Articular chondrocyte of knee joint (primary cell): ENCODE data around the gene VWCE. TPM values are rescaled to one million over a fixed set of nuclear protein-coding genes. Genes with fewer than 3 reads are reported as not detected.

Experiments used
- total RNA-seq: library from RNA; depleted of rRNA; stranded (reverse); fragments of >200 nt; gene quantifications from 2 replicates; pipeline ENCODE4 v1.2.3, GENCODE V29; 2012

The VWCE gene
- 0.86 and 1.3 TPM in 2 replicates for total RNA-seq

GRCh38 chr11:61294717-61295595 is at the start of gene VWCE:
Gene VWCE, minus strand, starts transcription at chr11:61295316. Its CDS starts 279 bp downstream, at chr11:61295037.

DNA sequence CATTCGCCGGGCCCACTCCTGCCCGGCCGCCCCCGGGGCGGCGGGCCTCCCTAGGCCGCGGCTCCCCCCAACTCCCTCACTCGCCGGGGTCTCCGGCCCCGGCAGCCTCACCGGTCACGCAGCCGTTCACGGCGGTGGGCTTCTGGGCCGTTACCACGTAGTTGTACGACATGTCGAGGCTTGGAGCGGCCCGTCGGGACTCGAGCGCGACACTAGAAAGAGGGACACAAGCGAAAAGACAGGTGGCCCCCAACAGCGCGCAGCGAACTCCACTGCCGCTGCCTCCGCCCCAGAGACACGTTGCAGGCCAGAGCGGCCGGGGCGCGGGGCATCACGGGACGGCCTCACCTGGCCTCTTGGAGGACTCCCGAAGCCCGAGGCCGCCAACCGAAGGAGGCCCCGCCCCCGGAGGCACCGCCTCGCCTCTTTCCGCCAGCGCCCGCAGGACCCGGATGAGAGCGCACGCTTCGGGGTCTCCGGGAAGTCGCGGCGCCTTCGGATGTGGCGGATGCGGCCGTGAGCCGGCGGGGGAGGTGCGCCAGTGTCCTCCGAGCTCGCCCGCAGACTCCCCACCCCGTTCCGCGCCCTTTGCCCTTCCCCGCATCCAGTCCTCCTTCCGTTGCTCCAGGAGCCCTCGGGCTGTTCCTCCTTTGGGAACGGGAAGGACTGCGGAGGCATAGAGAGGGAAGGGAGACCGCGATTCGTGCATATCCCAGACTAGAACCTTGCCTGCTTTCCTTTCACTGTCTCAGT is 37.9 kb upstream of the VWCE start, which contains the start of the genes DDB1 and TKFC:
TSS of gene DDB1 (minus strand) at position 309 of the 753 bp plus-strand sequence. CDS start at position 172, 137 bp downstream.
TSS of gene TKFC (plus strand) at position 432 of the 753 bp plus-strand sequence. CDS start 1,501 bp downstream, outside the sequence.

GRCh38 chr11:61240875-61241274 is 54.2 kb downstream of the VWCE start, which contains the start of gene PGA5:
Gene PGA5, plus strand, starts transcription at chr11:61241175. Its CDS starts 52 bp downstream, at chr11:61241227.

GRCh38 chr11:61222047-61222446 is 73.1 kb downstream of the VWCE start, which contains the start of gene PGA4:
Gene PGA4, plus strand, starts transcription at chr11:61222347. Its CDS starts 54 bp downstream, at chr11:61222401.

Other genes starting within 250 kb of the VWCE start
- not detected in 2 replicates for gene CD5, start 192.8 kb downstream of the VWCE start, total RNA-seq
- 16.6 and 17.5 TPM in 2 replicates for gene VPS37C, start 133.9 kb downstream of the VWCE start, total RNA-seq
- gene PGA3, start 91.8 kb downstream of the VWCE start, total RNA-seq: 0.39 and 0.54 TPM in 2 replicates
- gene PGA4, start 73.0 kb downstream of the VWCE start, total RNA-seq: 0.13 and 0.32 TPM in 2 replicates
- not detected in 2 replicates for gene PGA5, start 54.1 kb downstream of the VWCE start, total RNA-seq
- 231 and 232 TPM in 2 replicates for gene DDB1, start 37.8 kb upstream of the VWCE start, total RNA-seq
- gene TKFC, start 37.9 kb upstream of the VWCE start, total RNA-seq: 21.8 and 27.8 TPM in 2 replicates
- gene CYB561A3, start 66.6 kb upstream of the VWCE start, total RNA-seq: 34.0 and 37.1 TPM in 2 replicates
- gene TMEM138, start 67.1 kb upstream of the VWCE start, total RNA-seq: 22.3 and 31.6 TPM in 2 replicates
- 9.9 and 13.7 TPM in 2 replicates for gene TMEM216, start 97.3 kb upstream of the VWCE start, total RNA-seq
- 34.3 and 35.8 TPM in 2 replicates for gene CPSF7, start 134.7 kb upstream of the VWCE start, total RNA-seq
- gene SDHAF2, start 134.8 kb upstream of the VWCE start, total RNA-seq: 44.9 and 63.3 TPM in 2 replicates
- gene LRRC10B, start 213.4 kb upstream of the VWCE start, total RNA-seq: under 0.01 TPM in 1 of 2 replicates, not detected in the other